PC-9 (cell line): ENCODE measurements around the gene TRPM7.

Experiments used
- CTCF ChIP-seq: fragments of 200-600 bp; sonication (generic); conservative IDR thresholded peaks from 2 replicates; pipeline ENCODE4 v1.6.1; 2017; ENCODE audit warnings: mixed run types, antibody characterized with exemption, mild to moderate bottlenecking, moderate library complexity
- EZH2 ChIP-seq: fragments of 200-600 bp; sonication (generic); IDR thresholded peaks from 2 replicates; pipeline ENCODE4 v1.8.0; 2017; ENCODE audit warnings: antibody characterized with exemption, low read depth

- TF ChIP-seq CTCF (no peak), EZH2 (no peak)
These were observed 140.0 kb downstream of the TRPM7 start, which contains the start of gene USP50 for GRCh38 chr15:50546566-50546965.
